AG09319 (cell line): ENCODE data around the gene NEURL1B.

ENCODE experiments used
- DNase-seq: peaks from one replicate; pipeline ENCODE4 v3.0.0-alpha.2; 2010; ENCODE audit warnings: low read depth; ENCODE audit errors: extremely low read depth
- TF ChIP-seq, protein P1 (sequence below): IDR thresholded peaks from 2 replicates; pipeline ENCODE4 v1.5.1; 2011; ENCODE audit warnings: low read depth, mild to moderate bottlenecking, inconsistent platforms, low read length, moderate library complexity

NEURL1B gene, protein sequence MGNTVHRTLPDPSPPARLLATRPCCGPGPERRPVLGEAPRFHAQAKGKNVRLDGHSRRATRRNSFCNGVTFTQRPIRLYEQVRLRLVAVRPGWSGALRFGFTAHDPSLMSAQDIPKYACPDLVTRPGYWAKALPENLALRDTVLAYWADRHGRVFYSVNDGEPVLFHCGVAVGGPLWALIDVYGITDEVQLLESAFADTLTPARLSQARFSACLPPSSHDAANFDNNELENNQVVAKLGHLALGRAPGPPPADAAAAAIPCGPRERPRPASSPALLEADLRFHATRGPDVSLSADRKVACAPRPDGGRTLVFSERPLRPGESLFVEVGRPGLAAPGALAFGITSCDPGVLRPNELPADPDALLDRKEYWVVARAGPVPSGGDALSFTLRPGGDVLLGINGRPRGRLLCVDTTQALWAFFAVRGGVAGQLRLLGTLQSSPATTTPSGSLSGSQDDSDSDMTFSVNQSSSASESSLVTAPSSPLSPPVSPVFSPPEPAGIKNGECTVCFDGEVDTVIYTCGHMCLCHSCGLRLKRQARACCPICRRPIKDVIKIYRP

DNA sequence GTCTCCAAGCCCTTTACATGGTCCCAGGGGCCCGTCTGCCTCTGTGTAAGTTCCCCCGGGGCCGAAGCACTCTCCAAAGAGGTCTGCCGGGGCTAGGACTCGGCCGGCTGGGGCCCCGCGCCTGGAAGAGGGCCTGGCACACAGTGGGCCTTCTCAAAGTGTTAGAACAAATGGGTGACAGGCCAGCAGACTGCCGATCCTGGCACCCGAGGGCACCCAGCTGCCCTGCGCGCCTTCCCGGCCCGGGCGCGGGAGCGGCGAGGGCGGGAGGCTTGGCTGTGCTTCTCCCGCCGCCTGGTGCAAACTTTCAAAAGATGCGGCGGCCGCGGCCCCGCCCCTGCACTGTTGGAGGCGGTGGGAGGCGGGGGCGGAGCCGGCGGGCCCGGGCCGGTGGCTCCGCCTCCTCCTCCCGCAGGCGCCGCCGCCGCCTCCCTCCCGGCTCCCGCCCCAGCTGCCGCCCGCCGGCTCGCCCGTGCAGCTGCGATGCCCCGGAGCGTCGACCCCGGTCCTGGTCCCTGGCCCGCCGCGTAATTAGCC is at the start of gene NEURL1B:
Gene NEURL1B, plus strand, starts transcription at position 442 of the 537 bp plus-strand sequence. CDS start 144 bp downstream, outside the sequence.
- TF ChIP-seq, protein P1, sequence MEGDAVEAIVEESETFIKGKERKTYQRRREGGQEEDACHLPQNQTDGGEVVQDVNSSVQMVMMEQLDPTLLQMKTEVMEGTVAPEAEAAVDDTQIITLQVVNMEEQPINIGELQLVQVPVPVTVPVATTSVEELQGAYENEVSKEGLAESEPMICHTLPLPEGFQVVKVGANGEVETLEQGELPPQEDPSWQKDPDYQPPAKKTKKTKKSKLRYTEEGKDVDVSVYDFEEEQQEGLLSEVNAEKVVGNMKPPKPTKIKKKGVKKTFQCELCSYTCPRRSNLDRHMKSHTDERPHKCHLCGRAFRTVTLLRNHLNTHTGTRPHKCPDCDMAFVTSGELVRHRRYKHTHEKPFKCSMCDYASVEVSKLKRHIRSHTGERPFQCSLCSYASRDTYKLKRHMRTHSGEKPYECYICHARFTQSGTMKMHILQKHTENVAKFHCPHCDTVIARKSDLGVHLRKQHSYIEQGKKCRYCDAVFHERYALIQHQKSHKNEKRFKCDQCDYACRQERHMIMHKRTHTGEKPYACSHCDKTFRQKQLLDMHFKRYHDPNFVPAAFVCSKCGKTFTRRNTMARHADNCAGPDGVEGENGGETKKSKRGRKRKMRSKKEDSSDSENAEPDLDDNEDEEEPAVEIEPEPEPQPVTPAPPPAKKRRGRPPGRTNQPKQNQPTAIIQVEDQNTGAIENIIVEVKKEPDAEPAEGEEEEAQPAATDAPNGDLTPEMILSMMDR: no peak
- peak; percentile 3 for DNase-seq

DNA sequence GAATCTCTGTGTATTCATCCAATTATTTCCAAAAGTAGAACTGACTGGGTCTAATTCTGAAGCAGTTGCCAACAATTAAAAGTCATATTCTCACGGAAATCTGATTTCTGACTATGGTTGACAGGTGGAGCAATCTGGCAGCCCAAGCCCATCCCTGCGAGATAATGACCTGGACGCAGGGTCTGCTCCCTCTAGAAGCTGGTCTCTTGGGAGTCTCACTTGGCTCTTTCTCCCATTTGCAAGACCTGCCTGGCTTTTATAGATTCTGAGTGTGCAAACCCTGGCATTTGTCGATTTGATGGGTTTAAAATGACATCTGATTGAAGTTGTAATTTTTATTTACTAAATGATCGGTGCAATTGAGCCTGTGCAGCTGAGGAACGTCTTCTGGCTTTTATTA is 49.4 kb upstream of the NEURL1B start:
- TF ChIP-seq, protein P1: no peak
- DNase-seq: no peak

DNA sequence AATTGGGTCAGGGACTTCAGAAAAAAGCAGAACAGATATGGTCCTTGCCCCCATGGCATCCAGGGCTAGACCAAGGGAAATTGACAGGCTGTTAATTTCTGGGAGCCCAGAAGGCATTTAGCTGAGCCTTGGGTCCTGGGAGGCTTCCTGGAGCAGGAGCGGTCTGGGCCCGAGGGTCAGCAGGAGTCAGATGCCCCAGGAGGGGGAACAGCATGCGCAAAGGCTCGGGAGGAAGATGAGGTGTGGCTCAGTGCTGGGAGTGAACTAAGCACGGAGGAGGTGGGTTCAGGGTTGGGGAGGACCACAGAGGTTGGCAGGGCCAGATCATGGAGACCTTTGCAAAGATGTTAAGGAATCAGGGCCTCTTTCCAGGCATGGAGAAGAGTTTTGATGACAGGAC is 48.2 kb upstream of the NEURL1B start:
- TF ChIP-seq, protein P1: no peak
- no peak for DNase-seq

DNA sequence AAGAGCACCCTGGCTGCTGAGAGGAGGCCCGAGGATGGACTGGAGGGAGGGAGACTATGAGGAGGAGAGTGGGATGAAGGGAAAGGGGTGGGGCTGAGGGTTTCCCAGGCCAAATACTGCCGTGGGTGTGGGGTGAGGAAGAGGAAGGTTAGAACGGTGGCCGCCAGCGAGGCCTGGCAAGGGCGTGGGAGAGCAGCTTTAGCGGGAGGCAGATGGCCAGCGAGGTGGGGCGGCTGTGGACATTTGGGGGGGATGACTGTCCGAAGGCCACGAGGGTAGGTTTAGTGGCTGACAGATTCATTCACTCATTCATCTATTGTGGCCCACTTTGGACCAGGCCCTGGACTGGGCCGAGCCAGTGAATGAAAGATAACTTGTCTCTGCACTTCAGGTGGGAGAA is 47.8 kb upstream of the NEURL1B start:
- TF ChIP-seq, protein P1: no peak
- DNase-seq: no peak

DNA sequence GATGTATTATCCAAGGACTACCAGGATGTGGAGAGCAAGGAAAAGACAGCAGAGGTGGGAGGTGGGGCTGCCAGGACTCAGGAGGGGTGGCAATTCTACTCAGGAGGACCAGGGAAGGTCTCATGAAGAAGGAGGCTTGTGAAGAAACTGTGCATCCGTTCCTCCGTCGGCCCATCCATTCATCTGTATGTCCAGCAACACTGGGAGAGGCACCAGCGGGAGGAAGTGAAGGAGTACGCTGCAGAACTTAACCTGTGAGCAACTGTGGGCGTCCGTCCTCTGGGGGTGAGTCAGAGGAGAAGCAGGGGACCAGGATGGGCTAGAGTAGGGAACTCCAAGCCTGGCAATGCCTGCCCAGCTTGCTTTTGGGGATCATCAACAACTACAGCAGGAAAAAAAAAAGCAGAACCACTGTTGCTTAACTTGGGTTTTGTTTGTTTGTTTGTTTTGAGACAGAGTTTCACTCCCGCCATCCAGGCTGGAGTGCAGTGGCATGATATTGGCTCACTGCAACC is 47.3 kb upstream of the NEURL1B start:
- no peak for DNase-seq
- TF ChIP-seq, protein P1: no peak

DNA sequence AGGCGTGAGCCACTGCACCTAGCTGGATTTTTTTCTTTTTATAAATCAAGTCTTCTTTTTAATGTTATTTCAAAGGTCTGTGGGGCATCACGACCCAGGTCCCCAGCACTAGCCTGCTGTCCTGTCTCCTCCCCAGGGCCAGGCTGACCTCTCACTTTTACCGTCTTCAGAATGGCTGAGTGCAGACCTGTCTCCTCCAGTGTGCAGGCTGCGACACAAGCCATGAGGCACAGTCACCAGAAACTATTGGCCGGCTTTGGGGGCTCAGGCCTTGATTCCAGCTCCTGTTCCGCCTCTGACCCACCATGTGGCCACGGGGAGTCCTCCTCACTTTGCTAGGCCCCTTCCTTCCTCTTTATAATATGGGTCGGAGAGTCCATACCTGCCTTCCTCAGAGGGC is 46.6 kb upstream of the NEURL1B start:
- TF ChIP-seq, protein P1: no peak
- no peak for DNase-seq

DNA sequence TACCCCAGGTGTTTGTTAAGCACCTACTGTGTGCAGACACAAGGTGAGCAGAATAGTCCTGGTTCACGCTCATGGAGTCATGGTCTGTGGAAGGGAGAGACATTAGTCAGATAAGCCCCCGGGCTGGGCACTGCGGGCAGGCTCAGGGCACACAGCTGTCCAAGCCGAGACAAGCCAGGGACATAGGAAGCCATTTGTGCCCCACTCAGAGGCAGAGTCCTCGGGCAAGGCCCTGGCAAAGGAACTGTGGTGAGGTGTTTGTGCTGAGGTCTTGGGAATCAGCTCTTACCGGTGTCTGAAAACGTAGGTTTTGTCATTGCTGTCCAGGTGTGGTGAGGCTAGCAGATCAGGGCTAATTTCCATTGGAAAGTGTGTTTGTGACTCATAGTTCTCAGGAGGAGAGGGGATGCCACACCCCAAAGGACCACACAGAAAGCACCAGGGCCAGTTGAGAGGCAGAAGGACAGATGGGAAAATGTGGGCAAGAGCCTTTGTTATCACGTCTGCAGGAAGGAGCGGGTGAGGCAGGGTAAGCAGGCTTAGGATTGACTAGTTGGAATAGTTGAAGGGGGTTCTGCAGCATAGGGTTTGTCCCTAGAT is 46.1 kb upstream of the NEURL1B start:
- no peak for DNase-seq
- TF ChIP-seq, protein P1: no peak
